ENCODE measurements around the gene TGFBR3. TPM values are rescaled to one million over a fixed set of nuclear protein-coding genes. Genes with fewer than 3 reads are reported as not detected.

The TGFBR3 gene
- total RNA-seq, 1 donor from 2014 or later = 51.7 TPM

DNA sequence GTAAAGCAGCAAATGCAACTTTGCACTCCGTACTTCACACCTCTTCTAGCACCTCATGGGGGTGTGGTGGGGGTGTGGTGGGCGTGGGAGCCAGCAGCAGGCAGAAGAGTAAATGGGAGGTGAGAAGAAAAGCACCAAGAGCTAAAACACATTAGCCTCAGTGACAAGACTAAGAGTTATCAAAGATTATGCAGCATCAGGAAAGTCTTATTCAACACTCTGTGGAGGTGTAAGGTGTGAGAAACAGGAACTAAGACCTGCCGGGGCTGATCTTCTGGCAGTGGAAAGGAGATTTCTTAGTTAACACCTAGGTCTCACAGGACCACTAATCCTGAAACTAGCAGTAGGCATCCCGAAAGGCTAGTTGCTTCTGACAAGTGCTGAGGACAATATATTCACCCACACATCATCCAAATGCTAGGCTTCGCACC, 9.9 kb downstream of the TGFBR3 start:
- Histone ChIP-seq H3K4me3 (no peak overlapping the region), H3K36me3 (no peaks in the 10 kb centered on the region), H3K27ac (no peak overlapping the region), H3K9me3 (no peaks in the 10 kb centered on the region), H3K27me3 (ENCODE audit: low read depth) (no peaks in the 10 kb centered on the region), H3K4me1 (peaks cover 42% of the 10 kb centered on the region)
- TF ChIP-seq CTCF (IDR thresholded peaks at IDR 0.05) = no peak
- ATAC-seq (no peak), DNase-seq (no peak)
- intact Hi-C loops (cut with DNase I) = no loop called here

DNA sequence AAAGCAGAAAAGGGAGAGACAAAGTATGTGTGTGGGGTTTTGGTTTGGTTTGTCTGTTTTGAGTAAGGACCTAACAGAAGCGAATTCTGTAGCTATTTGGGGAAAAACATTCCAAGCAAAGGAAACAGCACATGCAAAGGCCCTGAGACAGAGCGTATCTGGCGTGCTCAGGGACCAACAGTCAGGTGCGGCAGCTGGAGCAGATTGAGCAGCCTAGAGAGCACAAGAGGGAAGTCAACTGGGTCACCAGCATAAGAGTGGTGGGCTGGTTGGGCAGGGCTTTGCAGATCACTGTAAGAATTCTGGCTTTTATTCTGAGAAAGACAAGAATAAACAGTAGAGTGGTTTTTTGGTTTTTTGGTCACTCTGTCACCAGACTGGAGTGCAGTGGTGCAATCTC, 11.8 kb downstream of the TGFBR3 start:
- intact Hi-C loops (cut with DNase I) = no loop called here
- H3K9me3 ChIP-seq = no peaks in the 10 kb centered on the region
- no peaks in the 10 kb centered on the region for H3K27me3 ChIP-seq (ENCODE audit: low read depth)
- no peak overlapping the region for H3K27ac ChIP-seq
- no peaks in the 10 kb centered on the region for H3K36me3 ChIP-seq
- no peak for TF ChIP-seq CTCF (IDR thresholded peaks at IDR 0.05)
- no peak overlapping the region for H3K4me3 ChIP-seq
- DNase-seq = no peak
- ATAC-seq = no peak
- H3K4me1 ChIP-seq = peaks cover 31% of the 10 kb centered on the region

GRCh38 chr1:91872559-91873081, 13.3 kb downstream of the TGFBR3 start:
- no peak overlapping the region for H3K4me3 ChIP-seq
- DNase-seq (no peak), ATAC-seq (no peak)
- no peak overlapping the region for H3K27ac ChIP-seq
- H3K27me3 ChIP-seq (ENCODE audit: low read depth) = no peaks in the 10 kb centered on the region
- intact Hi-C loops (cut with DNase I) = no loop called here
- no peak for TF ChIP-seq CTCF (IDR thresholded peaks at IDR 0.05)
- peaks cover 31% of the 10 kb centered on the region for H3K4me1 ChIP-seq
- no peaks in the 10 kb centered on the region for H3K9me3 ChIP-seq
- no peaks in the 10 kb centered on the region for H3K36me3 ChIP-seq

- Histone ChIP-seq H3K27me3 (ENCODE audit: low read depth) (no peaks in the 10 kb centered on the region), H3K27ac (no peak overlapping the region), H3K4me1 (peaks cover 37% of the 10 kb centered on the region), H3K9me3 (no peaks in the 10 kb centered on the region), H3K36me3 (no peaks in the 10 kb centered on the region), H3K4me3 (no peak overlapping the region)
- intact Hi-C loops (cut with DNase I) = no loop called here
- ATAC-seq (no peak), DNase-seq (no peak)
- TF ChIP-seq CTCF (IDR thresholded peaks at IDR 0.05) = no peak
Observed at GRCh38 chr1:91872000-91872399, 14.0 kb downstream of the TGFBR3 start.

GRCh38 chr1:91870322-91870721, 15.6 kb downstream of the TGFBR3 start:
- ATAC-seq (no peak), DNase-seq (no peak)
- no peaks in the 10 kb centered on the region for H3K9me3 ChIP-seq
- no peak overlapping the region for H3K27ac ChIP-seq
- H3K4me1 ChIP-seq = peaks cover 28% of the 10 kb centered on the region
- H3K4me3 ChIP-seq = no peak overlapping the region
- TF ChIP-seq CTCF (IDR thresholded peaks at IDR 0.05) = no peak
- H3K36me3 ChIP-seq = no peaks in the 10 kb centered on the region
- no peaks in the 10 kb centered on the region for H3K27me3 ChIP-seq (ENCODE audit: low read depth)
- intact Hi-C loops (cut with DNase I) = no loop called here

DNA sequence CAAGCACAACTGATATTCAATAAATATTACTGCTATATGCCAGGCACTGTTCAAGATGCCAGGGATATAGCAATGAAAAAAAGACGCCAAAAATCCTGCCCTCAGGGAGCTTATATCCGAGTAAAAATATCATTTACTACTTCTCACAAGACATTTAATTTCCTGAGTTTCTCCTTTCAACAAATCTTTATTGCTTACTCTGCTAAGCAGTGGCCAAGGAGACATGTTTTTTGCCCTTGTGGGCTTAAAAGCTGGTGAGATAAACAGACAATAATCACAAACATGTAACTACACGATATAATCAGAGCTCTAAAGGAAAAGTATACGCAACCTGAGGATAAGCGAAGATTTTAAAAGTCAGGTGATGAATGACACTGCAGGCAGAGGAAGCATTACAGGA, 19.5 kb downstream of the TGFBR3 start:
- Histone ChIP-seq H3K4me1 (peaks cover 22% of the 10 kb centered on the region), H3K36me3 (no peaks in the 10 kb centered on the region), H3K9me3 (no peaks in the 10 kb centered on the region), H3K27me3 (ENCODE audit: low read depth) (no peaks in the 10 kb centered on the region), H3K4me3 (no peak overlapping the region), H3K27ac (no peak overlapping the region)
- no peak for ATAC-seq
- intact Hi-C loops (cut with DNase I) = no loop called here
- DNase-seq = no peak
- no peak for TF ChIP-seq CTCF (IDR thresholded peaks at IDR 0.05)
